Activated CD4-positive, alpha-beta T cell treated with anti-CD3 and anti-CD28 coated beads, Interleukin-2, amount 50 U/mL, for 16 hours (primary cell): ENCODE measurements around the gene LAG3.
A peak's percentile ranks its signal among the peaks of the same experiment; 100 is the strongest.

Source experiments
- DNase-seq: peaks from one replicate; pipeline ENCODE4 v3.0.0-alpha.2; 2020

Gene LAG3

DNA sequence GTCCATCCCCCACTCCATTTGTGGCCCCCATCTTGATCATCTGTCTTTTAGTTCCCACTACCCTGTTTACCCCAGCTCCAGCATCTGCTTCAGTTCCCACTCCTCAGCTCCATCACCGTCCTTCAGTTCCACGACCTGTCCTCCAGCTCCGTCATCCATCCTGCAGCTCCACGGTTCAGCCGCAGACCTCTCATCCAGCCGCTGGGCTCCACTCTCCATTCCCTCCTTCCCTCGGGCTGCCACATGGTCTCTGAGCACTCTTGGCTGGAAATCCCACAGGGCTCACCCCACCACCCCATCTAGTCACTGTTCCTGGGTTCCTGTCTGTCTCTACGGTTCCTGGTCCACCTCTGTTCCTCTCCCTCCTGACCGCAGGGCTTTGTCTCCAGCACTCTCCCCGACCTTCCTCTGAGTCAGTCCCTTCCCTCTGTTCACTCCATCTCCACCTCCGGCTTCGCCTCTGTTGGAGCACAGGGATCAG lies 52.6 kb downstream of the LAG3 start:
- DNase-seq = no peak

DNA sequence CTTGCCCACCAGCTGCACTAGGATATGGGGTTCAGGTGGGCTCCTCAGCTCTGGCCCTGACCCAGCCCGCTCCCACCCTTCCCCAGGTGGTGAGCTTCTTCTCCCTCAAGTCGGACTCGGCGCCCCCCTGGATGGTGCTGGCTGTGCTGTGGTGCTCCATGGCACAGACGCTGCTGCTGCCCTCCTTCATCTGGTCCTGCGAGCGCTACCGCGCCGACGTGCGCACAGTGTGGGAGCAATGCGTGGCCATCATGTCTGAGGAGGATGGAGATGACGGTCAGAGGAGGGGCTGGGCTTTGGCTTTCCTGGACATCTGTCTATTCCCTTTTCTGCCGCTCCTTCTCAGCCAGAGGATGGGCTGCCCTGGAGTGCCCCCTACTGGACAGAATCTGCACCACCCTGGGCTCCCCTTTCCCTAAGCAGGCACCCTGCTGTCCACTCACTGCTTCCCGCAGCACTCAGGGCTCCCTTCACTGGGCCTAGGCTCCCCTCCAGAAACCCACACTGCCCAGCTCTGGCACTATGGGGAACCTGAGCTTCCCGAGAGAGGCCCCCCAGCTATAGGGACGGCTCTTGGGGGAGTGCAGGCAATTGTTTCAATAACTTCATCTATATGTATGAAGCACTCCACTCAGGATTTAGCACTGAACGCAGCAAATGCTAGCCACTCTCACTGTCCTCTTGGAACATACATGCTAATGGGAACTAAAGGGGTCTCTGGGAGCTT lies 53.2 kb downstream of the LAG3 start:
- peak; percentile 81 for DNase-seq

DNA sequence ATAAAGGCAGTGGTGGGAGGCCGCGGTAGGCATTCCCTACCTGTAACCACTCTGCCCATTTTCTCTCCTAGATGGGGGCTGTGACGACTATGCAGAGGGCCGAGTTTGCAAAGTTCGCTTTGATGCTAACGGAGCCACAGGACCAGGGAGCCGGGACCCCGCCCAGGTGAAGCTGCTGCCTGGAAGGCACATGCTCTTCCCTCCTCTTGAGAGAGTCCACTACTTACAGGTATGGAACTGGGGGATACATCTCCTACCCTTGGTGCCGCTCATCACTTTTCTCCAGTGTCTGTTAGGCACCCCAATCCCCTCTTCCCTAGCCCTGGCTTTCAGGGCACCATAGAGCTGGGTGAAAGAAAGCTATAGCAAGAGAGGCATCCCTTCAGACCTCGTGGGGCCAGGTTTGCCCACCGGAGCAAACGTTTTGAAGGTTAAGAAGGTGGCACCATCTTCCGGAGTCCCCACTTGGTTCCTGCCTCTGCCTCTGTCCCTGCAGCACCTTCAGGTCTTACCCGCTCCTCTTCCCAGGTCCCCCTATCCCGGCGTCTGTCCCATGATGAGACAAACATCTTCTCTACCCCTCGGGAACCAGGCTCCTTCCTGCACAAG lies 53.9 kb downstream of the LAG3 start:
- no peak for DNase-seq

DNA sequence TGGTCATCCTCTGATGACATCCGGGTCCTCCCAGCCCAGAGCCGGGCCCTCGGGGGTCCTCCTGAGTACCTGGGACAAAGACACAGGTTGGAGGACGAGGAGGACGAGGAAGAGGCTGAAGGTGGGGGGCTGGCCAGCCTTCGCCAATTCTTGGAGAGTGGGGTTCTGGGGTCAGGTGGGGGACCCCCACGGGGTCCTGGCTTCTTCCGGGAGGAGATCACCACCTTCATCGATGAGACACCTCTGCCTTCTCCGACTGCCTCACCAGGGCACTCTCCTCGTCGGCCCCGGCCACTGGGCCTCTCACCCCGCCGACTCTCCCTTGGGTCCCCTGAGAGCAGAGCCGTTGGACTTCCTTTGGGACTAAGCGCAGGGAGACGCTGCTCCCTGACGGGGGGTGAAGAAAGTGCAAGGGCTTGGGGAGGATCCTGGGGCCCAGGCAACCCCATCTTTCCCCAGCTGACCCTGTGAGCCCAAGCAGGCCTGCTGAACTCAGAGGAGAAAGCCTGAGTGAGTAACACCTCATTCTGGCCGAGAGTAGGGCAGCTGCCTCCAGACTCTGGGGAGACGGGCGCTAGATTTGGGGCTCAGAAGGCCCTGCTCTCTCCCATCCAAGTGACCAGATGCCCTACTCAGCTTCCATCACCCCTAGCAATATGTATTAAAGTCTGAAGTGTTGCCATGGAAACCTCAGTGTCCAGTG lies 54.6 kb downstream of the LAG3 start:
- DNase-seq = no peak

DNA sequence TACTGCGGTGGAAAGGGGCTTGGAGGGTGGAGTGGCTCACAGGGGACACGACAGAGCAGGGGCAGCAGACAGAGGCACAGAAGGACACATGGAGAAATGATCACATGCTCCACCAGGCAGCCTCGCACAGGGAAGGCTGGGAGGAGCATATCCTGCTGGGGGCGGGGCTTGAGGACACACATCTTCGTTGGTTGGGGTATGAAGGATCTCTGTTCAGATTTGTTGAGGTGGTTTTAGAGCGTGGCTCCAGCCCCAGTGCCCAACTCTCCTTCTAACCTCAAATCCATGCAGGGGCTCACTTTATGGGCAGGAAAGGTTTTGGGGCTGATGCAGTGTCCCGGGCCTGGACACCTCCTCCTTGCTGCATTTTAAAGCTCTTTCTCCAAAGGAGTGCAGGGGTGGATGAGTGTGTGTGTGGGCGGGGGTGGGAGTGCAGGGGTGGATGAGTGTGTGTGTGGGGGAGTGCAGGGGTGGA lies 55.2 kb downstream of the LAG3 start:
- DNase-seq = peak; percentile 46
